Mammary epithelial cell (primary cell): ENCODE data around the gene TOMM70.

ENCODE experiments used
- EZH2 ChIP-seq: IDR thresholded peaks from 2 replicates; pipeline ENCODE4 v1.6.1; 2012; ENCODE audit warnings: low read length, inconsistent platforms, borderline replicate concordance
- TF ChIP-seq, protein P1 (sequence below), 2 donors: IDR thresholded peaks in 1 of 2; conservative IDR thresholded peaks in 1 of 2; 2 replicates each; pipeline ENCODE4 v1.5.1; 2011 to 2012; ENCODE audit warnings: inconsistent platforms in 2 of 2, low read length in 2 of 2, mild to moderate bottlenecking in 2 of 2, control low read depth in 1 of 2, low read depth in 1 of 2; ENCODE audit not compliant: insufficient read depth in 1 of 2; ENCODE audit errors: extremely low read depth in 1 of 2

DNA sequence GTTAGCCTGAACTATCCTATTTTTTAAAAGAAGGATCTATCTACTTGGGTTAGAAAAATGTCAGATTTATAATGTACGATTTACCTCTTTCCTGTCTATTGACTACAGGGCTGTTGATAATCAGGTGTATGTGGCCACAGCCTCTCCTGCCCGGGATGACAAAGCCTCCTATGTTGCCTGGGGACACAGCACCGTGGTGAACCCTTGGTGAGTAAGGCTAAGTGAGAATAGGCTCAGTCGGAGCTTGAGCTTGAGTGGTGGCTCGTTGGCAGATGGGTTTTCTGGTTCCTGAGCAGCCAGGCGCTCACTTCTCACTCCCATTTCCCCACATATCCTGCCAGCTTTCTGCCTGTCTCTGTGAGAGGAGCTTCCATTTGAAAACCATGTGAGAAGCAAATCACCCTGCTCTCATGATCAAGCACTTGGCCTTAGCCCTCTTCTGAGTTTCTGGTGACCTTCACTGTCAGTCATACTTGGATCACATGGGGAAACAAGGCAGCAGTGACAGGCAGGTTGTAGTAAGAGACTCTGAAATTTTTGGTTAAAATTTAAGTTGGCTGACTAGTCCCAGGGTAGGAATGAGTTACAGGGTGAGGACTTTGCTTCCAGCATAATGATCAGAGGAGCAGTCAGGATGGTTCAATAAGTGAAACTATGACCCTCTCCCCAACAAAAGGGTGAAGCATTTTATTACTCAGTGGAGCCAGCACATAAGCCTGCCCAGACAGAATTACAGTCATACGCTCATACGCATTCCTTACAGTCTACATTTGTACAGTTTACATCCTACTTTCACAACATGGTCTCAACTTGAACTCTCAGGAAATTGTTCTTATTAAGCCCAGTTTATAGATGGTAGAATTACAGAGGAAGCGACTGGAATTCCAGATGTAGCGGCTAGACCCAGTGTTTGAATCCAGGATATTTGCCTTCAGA, 48.3 kb downstream of the TOMM70 start:
- TF ChIP-seq, protein P1, sequence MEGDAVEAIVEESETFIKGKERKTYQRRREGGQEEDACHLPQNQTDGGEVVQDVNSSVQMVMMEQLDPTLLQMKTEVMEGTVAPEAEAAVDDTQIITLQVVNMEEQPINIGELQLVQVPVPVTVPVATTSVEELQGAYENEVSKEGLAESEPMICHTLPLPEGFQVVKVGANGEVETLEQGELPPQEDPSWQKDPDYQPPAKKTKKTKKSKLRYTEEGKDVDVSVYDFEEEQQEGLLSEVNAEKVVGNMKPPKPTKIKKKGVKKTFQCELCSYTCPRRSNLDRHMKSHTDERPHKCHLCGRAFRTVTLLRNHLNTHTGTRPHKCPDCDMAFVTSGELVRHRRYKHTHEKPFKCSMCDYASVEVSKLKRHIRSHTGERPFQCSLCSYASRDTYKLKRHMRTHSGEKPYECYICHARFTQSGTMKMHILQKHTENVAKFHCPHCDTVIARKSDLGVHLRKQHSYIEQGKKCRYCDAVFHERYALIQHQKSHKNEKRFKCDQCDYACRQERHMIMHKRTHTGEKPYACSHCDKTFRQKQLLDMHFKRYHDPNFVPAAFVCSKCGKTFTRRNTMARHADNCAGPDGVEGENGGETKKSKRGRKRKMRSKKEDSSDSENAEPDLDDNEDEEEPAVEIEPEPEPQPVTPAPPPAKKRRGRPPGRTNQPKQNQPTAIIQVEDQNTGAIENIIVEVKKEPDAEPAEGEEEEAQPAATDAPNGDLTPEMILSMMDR (conservative IDR thresholded peaks at IDR 0.05 in 1 of 2, IDR thresholded peaks at IDR 0.05 in 1 of 2; ENCODE audit: extremely low read depth in 1 of 2, insufficient read depth in 1 of 2, low read depth in 1 of 2, low read length in 2 of 2), result no peak
- no peak for TF ChIP-seq EZH2
